GM18868 (cell line): ENCODE data around the gene GPR142.

Source experiments
- ATAC-seq: cut with Tn5 transposase; IDR thresholded peaks from one replicate; pipeline ENCODE4 v1.9.1; 2021; ENCODE audit warnings: mild to moderate bottlenecking, moderate library complexity; ENCODE audit not compliant: unreplicated experiment

Gene GPR142

DNA sequence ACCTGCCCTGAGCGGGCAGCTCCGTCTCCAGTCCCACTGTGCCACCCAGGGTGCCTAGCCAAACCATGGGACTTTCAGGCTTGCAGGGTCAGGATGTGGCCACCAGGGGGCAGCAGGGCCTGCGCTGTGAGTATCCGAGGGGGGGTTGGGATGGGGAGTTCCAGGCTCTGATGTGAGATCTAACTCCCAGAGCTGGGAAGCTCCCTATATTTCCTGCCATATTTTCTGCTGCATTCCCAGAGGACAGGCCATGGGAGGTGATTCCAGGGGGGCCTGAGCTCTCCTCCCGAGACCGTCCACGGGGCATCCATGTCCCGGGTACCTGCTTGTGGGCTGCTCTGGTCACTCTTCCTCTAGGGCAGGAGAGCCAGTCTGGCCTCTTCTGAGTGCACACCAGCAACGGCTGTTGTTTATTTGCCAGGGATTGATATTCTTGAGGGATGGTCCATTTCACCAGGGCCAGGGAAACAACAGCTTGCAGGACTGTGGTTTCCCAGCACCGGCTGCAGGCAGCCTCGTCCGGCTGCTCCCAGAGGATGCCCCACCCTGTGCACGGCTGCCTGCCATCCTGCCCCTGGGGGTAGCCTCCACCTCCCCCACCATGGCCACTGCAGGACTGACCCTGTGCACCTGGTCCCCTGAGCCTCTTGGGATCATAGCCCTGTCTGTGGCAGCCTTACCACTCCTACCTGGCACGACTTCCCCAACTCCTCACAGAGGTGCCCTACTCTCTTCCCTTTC is 1.2 kb downstream of the GPR142 start:
- ATAC-seq = no peak

DNA sequence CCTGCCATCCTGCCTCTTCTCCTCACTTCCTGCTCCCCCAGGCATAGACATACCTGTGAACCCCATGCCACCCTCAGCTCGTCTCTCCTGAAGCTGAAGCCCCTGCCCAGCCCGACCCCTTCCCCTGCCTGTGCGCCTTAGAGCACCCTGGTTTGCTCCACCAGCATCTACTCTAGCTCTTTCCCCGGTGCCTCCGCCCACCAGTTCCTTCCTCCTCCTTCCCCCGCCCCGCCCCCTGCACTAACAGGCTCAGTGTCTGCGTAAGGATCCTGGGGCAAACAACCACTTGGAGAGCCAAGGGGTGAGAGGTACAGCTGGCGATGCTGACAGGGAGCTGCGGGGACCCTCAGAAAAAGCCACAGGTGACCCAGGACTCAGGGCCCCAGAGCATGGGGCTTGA is 1.9 kb downstream of the GPR142 start:
- ATAC-seq = no peak

DNA sequence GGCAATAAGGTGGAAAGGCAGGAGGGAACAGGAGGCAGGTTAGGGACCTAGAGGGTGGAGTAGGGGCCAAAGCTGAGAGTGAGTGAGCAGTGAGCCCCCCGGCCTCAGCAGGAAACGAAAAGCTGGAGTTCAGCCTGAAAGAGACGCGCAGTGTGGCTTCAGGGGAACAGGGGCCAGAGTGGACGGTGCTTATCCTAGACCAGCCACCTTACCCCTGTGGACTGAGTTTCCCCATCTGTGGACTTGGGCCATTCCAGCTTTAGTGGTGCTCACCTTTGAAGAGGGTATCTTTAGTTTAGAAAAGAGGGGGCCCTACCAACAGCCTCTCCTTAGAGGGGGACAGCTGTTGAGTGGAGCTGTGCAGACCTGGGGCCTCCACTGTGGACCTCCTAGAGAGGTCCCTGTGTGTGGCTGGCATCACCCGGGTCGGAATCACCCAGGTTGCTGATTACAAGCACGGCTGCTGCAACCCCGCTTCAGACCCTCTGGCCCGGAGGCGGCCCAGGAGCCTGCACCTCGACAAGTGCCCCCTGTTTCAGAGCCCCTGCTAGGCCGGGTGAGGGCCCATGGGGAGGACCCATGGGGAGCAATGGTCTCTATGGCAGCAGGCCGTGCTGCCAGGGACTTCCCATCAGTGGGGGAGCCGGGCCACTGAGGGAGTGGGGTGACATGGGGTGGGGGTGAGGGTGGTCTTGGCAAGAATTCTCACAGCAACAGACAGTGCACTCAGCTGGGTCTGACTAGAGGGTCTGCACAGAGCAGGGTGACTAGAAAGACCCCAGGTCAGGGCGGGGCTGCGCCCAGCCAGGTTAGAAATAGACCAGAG is 2.6 kb downstream of the GPR142 start:
- no peak for ATAC-seq

DNA sequence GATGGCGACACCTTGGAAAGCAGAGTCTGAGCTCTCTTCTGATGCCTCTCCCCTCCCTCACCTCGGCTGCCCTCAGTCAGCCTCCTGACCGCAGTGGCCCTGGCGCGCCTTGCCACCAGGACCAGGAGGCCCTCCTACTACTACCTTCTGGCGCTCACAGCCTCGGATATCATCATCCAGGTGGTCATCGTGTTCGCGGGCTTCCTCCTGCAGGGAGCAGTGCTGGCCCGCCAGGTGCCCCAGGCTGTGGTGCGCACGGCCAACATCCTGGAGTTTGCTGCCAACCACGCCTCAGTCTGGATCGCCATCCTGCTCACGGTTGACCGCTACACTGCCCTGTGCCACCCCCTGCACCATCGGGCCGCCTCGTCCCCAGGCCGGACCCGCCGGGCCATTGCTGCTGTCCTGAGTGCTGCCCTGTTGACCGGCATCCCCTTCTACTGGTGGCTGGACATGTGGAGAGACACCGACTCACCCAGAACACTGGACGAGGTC is 4.4 kb downstream of the GPR142 start:
- ATAC-seq = no peak

DNA sequence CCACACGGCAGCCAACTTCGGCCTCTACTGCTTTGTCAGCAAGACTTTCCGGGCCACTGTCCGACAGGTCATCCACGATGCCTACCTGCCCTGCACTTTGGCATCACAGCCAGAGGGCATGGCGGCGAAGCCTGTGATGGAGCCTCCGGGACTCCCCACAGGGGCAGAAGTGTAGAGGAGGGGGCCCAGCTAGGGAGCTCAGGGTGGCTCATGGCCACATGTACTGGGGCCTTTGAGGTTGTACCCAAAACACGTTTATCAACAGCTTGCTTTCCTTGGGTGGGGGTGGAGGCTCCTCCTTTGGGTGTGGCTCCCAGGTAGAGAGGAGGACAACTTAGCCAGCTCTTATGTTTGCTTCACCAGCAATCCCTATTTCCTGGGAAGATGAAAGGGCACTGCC is 5.1 kb downstream of the GPR142 start:
- ATAC-seq = no peak

DNA sequence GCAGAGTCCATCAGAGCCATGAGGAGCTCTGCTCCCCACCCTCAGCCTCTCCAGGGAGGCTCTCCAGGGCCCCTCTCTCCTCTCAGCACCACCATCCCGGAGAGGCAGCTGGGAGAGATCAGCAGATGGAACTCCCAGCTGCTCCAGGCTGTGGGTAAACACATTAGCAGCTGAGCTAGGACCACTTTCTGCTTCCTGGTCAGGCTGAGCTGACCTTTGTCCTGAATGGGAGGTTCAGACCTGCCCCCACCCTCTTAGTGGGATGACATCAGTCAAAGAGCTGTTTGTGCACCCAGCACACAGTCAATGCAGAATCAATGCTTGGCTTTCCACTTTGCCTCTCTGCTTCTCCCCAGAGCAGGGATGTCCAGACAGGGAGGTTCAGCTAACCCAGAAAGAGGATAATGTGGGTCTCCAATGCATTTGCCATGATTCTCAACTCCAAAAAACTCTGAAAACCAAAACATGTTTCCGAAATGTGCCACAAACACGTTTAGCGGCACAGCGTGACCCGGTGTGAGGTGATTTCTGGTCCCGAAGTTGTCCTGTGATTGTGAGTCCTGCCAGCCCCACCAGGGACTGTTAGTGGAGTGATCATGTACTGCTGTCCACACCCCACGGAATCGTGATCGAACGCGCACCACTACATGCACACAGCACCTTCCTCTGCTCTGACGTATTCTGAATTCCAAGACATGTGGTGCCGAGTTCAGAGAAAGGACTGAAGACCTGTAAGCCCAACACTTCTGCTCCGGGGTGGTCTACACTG is 6.7 kb downstream of the GPR142 start:
- no peak for ATAC-seq

DNA sequence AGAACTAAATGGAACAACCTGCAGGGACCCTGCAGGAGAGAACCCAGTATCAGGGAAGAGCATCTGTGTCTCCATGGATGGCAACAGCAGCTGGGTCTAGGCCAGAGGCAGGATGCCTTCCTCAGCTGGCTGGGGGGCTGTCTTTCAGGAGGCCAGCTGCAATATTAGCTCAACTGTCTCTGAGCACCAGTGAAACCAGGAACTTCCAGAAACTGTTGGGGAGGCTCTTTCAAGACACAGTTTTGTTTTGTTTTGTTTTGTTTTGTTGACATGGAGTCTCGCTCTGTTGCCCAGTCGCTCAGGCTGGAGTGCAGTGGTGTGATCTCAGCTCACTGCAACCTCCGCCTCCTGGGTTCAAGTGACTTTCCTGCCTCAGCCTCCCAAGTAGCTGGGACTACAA is 7.6 kb downstream of the GPR142 start:
- no peak for ATAC-seq

DNA sequence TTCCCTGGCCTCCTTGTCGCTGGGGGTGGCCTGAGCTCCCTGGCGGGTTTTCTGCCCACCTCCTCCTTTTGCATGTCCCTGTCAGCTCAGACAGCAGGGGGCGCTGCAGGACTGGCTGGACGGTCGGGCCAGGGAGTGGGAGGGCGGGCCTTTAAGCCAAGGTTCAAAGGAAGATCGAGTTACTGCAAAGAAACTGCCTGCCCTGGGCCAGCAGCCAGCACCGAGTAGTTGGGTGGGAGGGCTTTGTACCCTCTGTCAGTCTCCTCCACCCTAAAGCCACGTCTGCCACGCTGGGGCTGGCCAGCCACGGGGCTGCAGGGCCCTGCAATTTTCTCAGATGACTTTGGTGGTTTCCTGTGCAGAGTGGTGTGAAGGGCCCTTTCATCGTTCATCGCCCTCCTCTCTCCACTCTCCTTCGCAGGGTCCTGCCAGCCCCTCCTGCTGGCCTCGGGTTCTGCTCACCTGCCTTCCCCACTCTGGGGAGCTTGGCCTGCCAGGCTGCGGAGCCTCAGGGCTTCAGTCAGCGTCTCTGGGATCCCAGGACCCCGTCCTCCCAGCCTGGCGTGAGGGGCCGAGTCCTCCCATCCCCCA is 12.3 kb downstream of the GPR142 start:
- ATAC-seq = peak; percentile 42

DNA sequence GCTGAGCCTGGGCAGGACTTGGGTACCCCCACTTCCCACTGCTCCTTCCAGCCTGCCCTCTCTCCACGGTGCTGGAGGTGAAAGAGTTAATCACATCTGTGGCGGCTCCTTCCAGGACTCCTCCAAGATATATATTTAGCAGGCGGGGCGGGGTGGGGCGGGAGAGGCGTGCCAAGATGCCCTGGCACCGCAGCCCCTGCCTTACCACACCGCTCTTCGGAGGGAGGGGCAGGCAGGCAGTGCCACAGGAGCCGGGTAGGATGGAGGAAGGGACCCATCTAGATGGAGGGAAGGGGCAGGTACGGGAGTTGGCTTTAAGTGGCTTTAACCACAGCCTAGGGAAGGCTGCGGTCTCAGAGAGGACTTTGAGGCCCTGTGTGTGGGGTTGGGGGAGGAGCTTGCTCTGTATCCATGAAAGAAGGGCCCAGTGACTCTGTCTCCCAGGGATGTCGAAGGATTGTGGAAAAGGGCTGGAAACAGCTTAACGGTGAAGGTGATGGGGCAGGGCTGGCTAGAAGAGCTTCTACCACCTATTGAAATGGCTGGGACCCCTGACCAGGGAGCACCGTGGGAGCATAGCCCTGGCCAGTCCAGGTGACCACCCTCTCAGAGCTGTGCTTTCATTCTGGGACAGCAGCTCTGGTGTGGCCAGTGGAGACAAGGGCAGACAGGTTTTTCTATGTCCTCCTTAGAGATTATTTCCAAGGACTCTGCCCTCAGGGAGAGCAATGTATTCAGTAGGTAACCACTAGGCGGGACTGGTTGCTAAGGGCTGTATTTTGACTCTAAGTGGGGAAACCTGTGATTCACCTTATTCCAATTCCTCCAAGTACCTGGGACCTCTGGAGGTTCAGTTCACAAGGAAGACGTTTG is 13.0 kb downstream of the GPR142 start:
- ATAC-seq = no peak

DNA sequence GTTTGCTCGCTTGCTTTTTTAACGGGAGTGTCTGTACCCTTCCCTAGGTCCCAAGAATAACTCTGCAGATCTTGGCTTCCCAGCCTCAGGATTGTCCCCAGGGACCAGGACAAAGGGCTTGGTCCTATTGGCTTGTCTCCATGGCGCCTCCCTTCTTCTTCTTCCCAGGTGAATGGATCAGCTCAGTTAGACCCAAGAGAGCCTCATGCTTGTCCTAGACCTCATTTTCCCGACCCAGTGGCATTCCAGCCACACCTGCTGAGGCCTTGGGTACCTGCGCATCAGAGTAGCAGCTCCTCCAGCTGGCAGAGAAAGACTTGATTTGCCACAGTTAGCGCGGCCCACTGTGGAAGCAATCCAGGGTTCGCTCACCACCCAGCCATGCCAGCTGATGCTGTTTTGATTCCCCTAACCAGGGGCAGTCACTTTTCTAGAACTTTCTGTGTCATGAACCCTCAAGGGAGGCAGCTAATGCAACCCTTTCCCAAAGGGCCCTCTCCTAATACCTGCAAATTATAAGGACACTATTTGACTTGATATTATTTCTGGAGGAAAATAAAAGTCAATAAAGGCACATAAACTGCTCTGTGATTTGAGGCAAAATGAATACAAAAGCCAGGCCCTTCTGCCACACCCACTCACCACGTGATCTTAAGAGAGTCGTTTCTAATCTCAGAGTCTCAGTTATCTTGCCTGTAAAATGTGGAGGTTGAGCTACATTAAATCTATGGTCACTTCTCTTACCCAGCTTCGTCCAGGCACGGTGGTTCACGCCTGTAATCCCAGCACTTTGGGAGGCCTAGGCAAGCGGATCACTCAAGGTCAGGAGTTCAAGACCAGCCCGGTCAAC is 13.9 kb downstream of the GPR142 start:
- no peak for ATAC-seq

DNA sequence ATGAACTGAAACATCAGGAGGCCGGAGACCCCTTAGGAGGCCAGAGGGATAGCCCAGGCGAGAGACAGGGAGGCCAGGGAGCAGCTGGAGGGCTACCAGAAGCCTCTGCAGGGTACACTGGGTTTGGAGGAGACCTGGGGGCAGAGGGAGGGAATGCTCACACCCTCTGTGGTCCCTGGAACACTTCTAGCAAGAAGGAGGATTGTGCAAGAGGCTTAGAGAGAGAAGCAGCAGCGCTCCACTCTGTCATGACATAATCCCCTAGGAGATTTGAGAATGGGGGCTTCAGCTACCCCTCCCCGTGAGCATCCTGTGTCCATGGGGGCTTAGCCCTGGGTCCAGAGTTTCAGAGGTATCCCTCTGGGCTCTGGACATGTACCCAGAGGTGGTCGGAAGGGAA is 15.8 kb downstream of the GPR142 start:
- ATAC-seq = no peak

DNA sequence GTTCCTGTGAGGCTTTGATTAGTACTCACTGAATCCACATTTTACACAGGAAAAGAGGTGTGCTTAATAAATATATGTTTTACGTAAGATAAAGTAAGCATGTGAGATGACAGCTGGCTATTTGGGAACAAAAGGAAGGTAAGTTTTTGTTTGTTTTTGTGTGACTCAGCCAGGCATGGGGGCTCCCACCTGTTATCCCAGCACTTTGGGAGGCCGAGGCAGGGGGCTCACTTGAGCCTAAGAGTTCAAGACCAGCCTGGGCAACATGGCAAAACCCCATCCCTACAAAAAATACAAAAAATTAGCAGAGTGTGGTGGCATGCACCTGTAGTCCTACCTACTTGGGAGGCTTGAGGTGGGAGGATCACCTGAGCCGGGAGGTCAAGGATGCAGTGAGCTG is 17.9 kb downstream of the GPR142 start:
- ATAC-seq = no peak

DNA sequence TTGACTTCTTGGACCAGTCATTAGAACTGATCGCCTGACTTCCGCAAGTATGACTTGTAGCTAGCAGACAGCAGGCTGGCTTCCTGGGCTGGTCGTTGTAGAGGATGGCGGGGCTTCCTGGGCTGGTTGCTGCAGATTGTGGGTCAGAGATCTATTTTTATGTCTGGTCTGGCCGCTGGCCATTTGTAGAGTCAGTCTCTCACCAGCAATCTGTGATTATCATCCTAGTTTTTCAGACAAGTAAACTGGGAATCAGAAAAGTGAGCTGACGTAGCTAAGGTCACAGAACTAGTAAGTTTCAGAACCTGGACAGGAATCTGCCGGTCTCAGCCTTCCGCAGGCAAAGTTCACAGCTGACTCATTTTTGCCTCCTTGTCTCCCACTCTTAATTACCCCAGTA is 19.1 kb downstream of the GPR142 start:
- ATAC-seq = no peak

DNA sequence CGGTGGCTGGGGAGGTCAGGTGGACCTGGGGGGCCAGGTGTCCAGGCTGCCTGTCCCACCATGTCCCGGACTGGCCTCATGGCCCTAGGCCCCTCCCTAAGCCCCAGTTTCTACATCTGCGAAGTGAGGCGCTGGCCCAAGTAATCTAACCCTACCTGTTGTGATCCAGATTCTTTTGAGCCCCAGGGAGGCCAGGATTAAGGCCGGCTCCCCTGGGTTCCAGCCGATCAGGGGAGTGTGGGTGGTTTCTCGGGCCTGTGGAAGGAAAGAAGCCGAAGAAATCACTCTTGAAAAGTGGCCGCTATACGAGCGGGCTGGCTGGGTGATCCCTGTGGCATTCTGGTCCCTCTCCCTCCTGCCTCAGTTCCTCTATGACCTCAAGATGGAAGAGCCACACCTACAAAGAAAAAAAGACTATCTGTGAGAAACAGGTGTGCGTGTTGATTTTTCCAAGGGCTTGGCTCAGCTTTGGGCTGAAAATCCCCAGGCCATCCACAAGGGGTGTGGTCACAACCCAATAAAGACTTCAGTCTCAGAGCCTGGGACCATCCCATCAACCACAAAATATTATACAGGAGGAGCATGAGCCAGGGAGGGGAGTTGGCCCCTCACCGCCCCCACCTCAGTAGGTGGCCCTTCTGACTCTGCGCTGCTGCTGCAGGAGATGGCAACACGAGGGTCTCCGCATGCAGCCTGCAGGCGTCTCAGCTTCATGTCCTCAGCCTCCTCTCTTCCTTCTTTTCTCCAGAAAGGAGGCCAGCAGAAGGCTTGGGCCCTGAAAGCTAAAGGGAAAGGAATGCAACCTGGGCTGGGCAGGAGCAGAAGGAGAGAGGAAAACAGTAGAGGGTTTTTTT is 20.3 kb downstream of the GPR142 start:
- no peak for ATAC-seq

DNA sequence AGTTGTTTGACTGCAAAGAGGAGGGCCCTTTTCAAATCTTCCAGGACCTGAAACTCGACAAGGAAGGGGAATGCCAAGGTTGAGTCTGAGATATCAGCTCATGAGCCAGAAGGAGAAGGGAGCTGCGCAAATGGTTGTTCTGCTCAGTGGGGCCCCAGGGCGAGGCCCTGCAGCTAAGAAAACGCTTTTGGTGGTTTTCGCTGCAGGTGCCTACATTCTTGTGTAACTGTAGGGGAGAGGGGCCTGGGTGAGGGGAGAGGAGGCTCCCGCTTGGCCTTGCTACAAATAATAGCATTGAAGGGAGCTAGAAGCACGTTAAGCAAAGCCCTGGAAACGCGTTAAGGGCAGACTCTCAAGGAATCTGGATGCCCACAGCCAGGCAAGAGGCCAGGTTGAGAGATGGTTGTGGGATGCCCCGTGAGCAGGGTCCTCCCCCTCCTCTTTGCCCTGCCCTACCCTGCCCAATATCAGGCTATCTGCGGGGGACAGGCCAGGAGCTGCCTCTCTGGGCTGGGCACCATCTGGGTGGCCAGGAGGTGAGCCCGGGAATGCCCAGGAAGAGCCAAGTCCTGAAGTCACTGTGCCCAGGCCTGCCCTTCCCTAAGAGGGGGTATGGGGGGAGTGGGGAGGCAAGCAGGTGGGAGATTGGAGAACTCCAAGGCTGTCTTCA is 21.9 kb downstream of the GPR142 start:
- no peak for ATAC-seq

DNA sequence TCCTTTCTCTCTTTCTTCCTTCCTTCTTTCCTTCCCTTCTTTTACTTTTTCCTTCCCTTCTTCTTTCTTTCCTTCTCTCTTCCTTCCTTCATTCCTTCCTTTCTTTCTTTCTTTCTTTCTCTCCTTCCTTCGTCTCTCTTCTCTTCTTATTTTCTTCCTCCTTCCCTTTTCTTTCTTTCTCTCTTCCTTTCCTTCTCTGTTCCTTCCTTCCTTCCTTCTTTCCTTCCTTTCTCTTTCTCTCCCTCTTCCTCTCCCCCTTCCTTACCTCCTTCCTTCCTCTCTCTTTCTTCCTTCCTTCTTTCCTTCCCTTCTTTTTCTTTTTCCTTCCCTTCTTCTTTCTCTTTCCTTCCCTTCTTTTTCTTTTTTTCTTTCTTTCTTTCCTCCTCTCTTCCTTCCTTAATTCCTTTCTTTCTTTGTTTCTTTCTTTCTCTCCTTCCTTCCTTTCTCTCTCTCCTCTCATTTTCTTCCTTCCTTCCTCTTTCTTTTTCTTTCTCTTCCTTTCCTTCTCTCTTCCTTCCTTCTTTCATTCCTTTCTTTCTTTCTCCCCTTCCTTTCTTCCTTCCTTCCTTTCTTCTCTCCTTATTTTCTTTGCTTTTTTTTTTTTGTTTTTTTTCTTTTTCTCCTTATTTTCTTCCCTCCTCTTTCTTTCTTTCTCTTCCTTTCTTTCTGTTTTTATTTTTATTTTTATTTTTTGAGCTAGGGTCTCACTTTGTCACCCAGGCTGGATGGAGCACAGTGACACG is 22.8 kb downstream of the GPR142 start:
- ATAC-seq = no peak
